ENCODE measurements around the gene NUMBL.
"Not testable (repeated sequence)": the region's sequence is repeated elsewhere in the genome, so short reads cannot be mapped to it uniquely, and the experiment has no call there.

NUMBL gene

DNA sequence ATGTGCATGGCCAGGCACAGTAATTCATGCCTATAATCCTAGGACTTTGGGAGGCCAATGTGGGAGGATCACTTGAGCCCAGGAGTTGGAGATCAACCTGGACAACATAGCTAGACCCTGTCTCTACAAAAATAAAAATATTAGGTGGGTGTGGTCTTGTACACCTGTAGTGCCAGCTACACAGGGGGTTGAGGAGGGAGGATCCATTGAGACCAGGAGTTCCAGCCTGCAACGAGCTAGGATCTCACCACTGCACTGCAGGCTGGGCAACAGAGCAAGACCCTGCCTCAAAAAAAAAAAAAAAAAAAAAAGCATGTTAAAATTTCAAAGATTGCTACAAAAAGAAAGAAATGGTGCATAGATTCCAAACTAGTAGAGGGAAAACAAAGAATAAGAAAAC lies 52.1 kb downstream of the NUMBL start:
- H3K4me3 ChIP-seq (ENCODE audit: low read depth, low read length), result no peak overlapping the region

DNA sequence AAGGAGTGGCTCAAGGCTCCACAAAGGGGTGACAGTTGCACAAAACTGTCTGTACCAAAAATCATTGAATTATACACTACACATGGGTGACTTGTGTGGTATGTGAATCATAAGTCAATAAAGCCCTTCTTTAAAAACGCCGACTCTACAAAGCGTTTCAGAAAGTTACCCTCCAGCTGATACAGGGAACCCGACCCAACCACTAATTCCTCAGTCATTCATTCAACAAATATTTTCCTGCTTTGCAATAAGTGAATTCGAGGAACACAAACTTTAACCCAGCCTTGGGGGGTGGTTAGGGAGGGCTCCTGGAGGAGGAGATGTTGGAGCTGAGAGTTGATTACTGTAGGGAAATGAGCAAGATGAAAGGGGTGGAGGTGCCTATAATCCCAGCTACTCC lies 57.2 kb downstream of the NUMBL start:
- H3K4me3 ChIP-seq (ENCODE audit: low read depth, low read length), result no peak overlapping the region

GRCh38 chr19:40632311-40633036 lies 58.0 kb downstream of the NUMBL start:
- no peak overlapping the region for H3K4me3 ChIP-seq (ENCODE audit: low read depth, low read length)

GRCh38 chr19:40630571-40631160 lies 59.8 kb downstream of the NUMBL start:
- H3K4me3 ChIP-seq (ENCODE audit: low read depth, low read length), result no peak overlapping the region

DNA sequence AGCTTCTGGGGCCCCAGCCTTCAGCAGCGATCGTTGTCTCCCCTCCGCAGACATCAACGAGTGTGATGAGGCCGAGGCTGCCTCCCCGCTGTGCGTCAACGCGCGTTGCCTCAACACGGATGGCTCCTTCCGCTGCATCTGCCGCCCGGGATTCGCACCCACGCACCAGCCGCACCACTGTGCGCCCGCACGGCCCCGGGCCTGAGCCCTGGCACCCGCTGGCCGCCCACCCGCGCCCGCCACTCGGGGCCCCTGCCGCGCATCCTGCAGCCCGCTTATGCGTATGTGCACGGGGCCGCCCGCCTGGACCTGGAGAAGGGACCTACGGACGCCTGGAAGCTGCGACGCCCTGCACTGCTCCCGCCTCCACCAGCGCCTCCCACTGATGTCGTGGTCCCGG lies 61.1 kb downstream of the NUMBL start:
- H3K4me3 ChIP-seq (ENCODE audit: low read depth, low read length), result no peak overlapping the region

DNA sequence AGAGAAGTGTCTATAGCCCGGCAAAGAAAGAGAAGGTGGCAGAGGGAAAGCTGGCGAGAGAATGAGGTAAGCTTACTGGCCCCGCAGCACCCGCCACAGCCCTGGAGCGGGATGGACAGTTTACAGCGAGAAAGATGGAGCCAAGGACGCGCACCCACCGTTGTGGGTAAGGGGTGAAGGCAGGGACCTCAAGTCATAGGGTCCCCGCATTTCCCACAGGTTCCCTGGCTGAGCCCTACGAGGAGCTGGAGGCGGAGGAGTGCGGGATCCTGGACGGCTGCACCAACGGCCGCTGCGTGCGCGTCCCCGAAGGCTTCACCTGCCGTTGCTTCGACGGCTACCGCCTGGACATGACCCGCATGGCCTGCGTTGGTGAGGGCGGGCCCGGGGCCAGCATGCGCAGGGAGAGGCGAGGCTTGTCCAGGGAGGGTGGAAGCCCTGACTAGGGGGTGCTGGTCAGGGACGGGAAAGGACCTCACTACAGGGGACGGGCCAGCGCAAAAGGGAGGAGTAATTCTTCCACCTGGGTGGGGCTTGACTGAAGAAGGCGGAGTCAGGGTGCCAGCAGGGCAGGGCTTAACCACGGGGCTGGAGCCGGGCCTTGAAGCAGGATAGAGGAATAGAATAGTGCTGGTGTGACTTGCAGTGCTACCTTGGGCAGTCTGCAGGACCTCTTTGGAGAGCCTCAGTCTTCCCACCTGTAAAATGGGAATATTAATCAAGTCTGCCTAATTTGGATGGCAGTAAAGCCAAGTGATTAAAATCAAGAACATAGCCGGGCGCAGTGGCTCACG lies 62.8 kb downstream of the NUMBL start:
- H3K4me3 ChIP-seq (ENCODE audit: low read depth, low read length), result no peak overlapping the region

DNA sequence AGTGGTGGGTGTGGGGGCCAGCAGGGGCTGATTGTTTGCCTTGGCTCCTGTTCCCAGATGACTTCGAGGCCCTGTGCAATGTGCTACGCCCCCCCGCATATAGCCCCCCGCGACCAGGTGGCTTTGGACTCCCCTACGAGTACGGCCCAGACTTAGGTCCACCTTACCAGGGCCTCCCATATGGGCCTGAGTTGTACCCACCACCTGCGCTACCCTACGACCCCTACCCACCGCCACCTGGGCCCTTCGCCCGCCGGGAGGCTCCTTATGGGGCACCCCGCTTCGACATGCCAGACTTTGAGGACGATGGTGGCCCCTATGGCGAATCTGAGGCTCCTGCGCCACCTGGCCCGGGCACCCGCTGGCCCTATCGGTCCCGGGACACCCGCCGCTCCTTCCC lies 63.5 kb downstream of the NUMBL start:
- H3K4me3 ChIP-seq (ENCODE audit: low read depth, low read length), result no peak overlapping the region

DNA sequence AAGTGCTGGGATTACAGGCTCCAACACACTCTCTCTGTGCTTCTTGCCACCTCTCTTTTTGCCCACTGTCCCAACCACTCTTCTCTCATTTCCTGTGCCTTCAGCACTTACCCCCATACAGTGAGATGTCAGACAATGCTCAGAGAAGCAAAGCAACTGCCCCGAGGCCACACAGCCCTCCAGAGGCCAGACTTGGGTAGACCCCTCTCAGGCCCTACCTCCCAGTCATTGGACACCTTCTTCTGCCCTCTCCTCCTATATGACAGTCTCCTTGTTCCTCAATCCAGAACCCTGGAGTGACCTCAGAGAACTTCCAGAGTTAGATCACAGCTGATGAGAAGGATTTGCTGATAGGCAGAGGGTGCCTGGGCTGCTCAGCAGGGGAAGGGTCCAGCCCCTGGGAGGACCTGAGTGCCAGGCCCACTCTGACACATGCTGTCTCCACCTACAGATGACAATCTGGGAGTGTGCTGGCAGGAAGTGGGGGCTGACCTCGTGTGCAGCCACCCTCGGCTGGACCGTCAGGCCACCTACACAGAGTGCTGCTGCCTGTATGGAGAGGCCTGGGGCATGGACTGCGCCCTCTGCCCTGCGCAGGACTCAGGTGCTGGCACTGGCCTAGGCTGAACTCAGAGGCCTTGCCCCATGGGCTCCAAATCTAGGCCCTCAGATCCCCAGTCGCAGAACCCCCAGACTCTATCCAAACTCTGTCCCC lies 64.9 kb downstream of the NUMBL start:
- no peak overlapping the region for H3K4me3 ChIP-seq (ENCODE audit: low read depth, low read length)

GRCh38 chr19:40624369-40625153 lies 65.9 kb downstream of the NUMBL start:
- H3K4me3 ChIP-seq (ENCODE audit: low read depth, low read length), result not testable (repeated sequence)

DNA sequence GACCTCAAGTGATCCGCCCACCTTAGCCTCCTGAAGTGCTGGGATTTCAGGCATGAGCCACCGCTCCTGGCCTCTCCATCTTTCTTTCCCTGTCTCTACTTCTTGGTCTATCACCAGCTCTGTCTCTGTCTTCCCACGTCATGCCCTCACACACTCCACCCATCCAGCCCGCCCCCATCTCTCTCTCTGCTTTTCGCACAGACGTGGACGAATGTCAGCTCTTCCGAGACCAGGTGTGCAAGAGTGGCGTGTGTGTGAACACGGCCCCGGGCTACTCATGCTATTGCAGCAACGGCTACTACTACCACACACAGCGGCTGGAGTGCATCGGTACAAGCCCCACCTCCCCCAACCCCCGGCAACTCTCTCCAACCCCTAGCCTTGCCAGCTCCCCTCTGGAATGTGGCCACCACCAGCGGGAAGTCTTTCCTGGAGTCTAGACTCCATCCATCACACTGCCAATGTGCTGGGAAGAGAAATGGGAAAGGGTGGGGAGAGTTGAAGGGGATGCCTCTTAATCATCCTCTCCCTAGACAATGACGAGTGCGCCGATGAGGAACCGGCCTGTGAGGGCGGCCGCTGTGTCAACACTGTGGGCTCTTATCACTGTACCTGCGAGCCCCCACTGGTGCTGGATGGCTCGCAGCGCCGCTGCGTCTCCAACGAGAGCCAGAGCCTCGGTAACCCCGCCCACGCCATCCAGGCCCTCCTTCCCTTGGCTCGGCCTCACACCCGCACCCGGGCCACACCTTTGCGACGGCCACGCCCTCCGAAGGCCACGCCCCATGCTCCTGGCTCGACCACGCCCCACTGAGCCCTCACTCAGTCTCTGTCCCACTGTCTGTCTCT lies 66.8 kb downstream of the NUMBL start:
- H3K4me3 ChIP-seq (ENCODE audit: low read depth, low read length), result peak overlapping the region; percentile 1

GRCh38 chr19:40622773-40623075 lies 67.7 kb downstream of the NUMBL start:
- no peak overlapping the region for H3K4me3 ChIP-seq (ENCODE audit: low read depth, low read length)

DNA sequence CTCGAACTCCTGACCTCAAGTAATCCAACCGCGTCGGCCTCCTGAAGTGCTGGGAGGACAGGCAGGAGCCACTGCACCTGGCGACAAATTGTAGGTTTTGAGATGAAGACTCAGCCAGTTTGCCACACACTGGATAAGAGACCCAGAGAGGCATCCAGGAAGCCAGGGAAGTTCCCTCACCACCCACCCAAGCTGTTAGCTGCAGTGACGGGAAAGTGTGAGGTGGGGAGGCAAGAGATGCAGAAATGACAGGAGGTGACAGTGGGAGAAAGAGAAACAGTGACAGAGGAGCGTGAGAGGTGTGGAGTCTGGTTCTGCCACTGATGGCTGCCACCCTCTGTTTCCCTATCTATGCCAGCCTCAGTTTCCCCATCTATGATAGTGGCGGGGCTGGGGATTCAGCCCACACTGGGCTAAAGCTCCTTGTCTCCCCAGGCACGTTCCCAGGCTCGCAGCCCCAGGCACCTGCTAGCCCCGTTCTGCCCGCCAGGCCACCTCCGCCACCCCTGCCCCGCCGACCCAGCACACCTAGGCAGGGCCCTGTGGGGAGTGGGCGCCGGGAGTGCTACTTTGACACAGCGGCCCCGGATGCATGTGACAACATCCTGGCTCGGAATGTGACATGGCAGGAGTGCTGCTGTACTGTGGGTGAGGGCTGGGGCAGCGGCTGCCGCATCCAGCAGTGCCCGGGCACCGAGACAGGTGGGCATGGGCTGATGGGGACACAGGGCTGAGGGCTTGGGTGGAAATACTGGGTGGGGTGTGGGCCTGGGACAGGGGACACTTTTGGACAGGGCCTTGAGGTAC lies 68.3 kb downstream of the NUMBL start:
- H3K4me3 ChIP-seq (ENCODE audit: low read depth, low read length), result no peak overlapping the region

DNA sequence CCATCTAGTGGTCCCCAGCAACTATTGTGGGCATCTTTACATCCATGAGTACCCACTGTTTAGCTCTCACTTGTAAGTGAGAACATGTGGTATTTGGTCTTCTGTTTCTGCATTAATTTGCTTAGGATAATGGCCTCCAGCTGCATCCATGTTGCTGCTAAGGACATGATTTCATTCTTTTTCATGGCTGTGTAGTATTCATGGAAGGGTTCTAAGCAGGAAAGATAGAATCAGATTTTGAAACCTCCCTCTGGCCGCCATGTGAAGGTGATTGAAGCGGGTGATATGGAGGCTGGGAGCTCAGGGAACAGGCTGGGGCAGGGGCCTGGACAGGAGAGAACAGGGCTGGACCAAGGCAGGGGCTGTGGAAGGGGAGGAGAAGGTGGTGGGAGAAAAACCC lies 69.2 kb downstream of the NUMBL start:
- no peak overlapping the region for H3K4me3 ChIP-seq (ENCODE audit: low read depth, low read length)

GRCh38 chr19:40620161-40620485 lies 70.3 kb downstream of the NUMBL start:
- no peak overlapping the region for H3K4me3 ChIP-seq (ENCODE audit: low read depth, low read length)

DNA sequence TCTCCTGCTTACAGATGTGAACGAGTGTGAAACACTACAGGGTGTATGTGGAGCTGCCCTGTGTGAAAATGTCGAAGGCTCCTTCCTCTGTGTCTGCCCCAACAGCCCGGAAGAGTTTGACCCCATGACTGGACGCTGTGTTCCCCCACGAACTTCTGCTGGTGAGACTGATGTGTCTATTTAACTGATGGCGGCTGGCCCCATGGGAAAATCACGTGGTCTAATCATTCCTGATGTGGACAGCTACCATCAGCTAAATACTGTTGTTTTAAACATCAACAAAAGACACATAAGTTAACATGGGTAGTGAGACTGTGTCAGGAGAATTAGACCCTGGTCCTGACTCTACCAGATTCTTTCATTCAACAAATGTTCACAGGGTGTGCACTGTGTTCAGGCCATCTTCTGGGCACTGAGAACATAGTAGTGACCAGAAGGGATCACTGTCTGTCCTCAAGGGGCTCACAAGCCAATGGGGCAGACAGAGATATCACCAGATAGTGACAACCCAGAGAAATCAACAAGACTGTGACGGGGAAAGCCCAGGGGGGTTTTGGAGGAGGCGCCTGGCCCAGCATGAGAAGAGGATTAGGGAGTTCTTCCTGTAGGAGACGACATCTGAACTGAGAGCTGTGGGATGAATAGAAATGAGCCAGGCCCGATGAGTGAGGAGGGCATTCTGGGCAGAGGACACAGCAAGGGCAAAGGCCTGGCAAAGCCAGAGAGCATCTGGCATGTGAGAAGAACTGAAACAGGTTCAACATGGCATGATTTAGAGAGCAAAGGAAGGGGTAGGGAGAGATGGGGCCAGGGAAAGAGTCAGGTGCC lies 70.9 kb downstream of the NUMBL start:
- H3K4me3 ChIP-seq (ENCODE audit: low read depth, low read length), result no peak overlapping the region

GRCh38 chr19:40617961-40618360 lies 72.5 kb downstream of the NUMBL start:
- H3K4me3 ChIP-seq (ENCODE audit: low read depth, low read length), result no peak overlapping the region

DNA sequence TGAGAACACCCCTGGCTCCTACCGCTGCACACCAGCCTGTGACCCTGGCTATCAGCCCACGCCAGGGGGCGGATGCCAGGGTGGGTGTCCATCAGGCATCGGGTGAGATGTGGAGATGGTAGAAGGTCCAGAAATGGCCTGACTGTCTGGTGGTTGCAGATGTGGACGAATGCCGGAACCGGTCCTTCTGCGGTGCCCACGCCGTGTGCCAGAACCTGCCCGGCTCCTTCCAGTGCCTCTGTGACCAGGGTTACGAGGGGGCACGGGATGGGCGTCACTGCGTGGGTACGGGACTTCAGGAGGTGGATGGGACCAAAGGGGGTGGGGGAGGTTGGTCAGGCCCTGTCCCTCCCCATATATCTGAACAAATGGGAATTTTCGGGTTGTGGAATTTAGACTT lies 73.5 kb downstream of the NUMBL start:
- no peak overlapping the region for H3K4me3 ChIP-seq (ENCODE audit: low read depth, low read length)

DNA sequence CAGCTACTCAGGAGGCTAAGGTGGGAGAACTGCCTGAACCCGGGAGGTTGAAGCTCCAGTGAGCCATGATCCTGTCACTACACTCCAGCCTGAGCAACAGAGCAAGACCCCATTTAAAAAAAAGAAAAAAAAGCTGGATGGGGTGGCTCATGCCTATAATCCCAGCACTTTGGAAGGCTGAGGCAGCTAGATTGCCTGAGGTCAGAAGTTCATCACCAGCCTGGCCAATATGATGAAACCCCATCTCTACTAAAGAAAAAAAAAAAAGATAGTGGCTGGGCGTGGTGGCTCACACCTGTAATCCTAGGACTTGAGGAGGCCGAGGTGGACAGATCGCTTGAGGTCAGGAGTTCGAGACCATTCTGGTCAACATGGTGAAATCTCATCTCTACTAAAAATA lies 74.3 kb downstream of the NUMBL start:
- H3K4me3 ChIP-seq (ENCODE audit: low read depth, low read length), result no peak overlapping the region

All from iPS-11a (cell line).